Keratinocyte (primary cell): ENCODE results near the gene THAP6.

Experiments
- CTCF ChIP-seq, 3 experiments: IDR thresholded peaks in 1 of 3; conservative IDR thresholded peaks in 1 of 3; optimal IDR thresholded peaks in 1 of 3; 2 replicates in 2 of 3; 3 replicates in 1 of 3; pipeline versions ENCODE3 to v1.5.1; 2011; ENCODE audit warnings: low read length in 3 of 3, mild to moderate bottlenecking in 3 of 3, moderate library complexity in 2 of 3, control low read depth in 1 of 3, inconsistent platforms in 1 of 3; ENCODE audit not compliant: insufficient read depth in 2 of 3; ENCODE audit errors: extremely low read depth in 1 of 3
- EZH2 ChIP-seq: IDR thresholded peaks from one replicate; pipeline ENCODE4 v1.6.1; 2012; ENCODE audit warnings: inconsistent platforms, mild to moderate bottlenecking, low read length, moderate library complexity

GRCh38 chr4:75514949-75515612 is 808 bp downstream of the THAP6 start:
- TF ChIP-seq CTCF (optimal IDR thresholded peaks at IDR 0.05 in 1 of 3, IDR thresholded peaks at IDR 0.05 in 1 of 3, conservative IDR thresholded peaks at IDR 0.05 in 1 of 3; ENCODE audit: extremely low read depth in 1 of 3, insufficient read depth in 2 of 3, low read length in 3 of 3) (no peak), EZH2 (no peak)
